MCF 10A (cell line): ENCODE data around the gene RAPGEF5. TPM values are rescaled to one million over a fixed set of nuclear protein-coding genes. Genes with fewer than 3 reads are reported as not detected.

ENCODE experiments used
- BruUV-seq: library from RNA; stranded (reverse); fragments of 400-500 nt; replicated peaks from 2 replicates; lab custom pipeline; 2021; lab: Mats Ljungman, UMichigan
- CTCF ChIA-PET: fragments of 300-600 bp; sonication (Branson Sonifier 250); formaldehyde crosslinking; extraction: SDS; loops from one replicate; lab custom pipeline; 2021; ENCODE audit warnings: antibody characterized with exemption, inconsistent platforms; lab: Yijun Ruan, JAX
- POLR2A ChIA-PET: fragments of 300-600, 350-650 bp; sonication (Branson Sonifier 250); formaldehyde crosslinking; extraction: SDS; loops from one replicate; lab custom pipeline; 2020; ENCODE audit warnings: antibody characterized with exemption, inconsistent platforms; lab: Yijun Ruan, JAX
- DNase-seq: peaks from one replicate; pipeline ENCODE4 v3.0.0-alpha.2; 2018; ENCODE audit not compliant: unreplicated experiment
- H3K27ac Mint-ChIP-seq: one replicate; pipeline ENCODE4 v1.8.0; 2022; ENCODE audit warnings: mild to moderate bottlenecking, low read depth, mixed read lengths; ENCODE audit not compliant: unreplicated experiment
- H3K27me3 Mint-ChIP-seq: one replicate; pipeline ENCODE4 v1.8.0; 2022; ENCODE audit warnings: mixed read lengths; ENCODE audit not compliant: insufficient read depth, unreplicated experiment
- H3K36me3 Mint-ChIP-seq: one replicate; pipeline ENCODE4 v1.8.0; 2022; ENCODE audit warnings: mild to moderate bottlenecking, moderate library complexity, mixed read lengths; ENCODE audit not compliant: insufficient read depth, unreplicated experiment
- H3K4me1 Mint-ChIP-seq: one replicate; pipeline ENCODE4 v1.8.0; 2022; ENCODE audit warnings: mixed read lengths; ENCODE audit not compliant: insufficient read depth, unreplicated experiment
- H3K4me3 Mint-ChIP-seq: one replicate; pipeline ENCODE4 v1.8.0; 2022; ENCODE audit warnings: mild to moderate bottlenecking, moderate library complexity, mixed read lengths; ENCODE audit not compliant: unreplicated experiment
- H3K9me3 Mint-ChIP-seq: one replicate; pipeline ENCODE4 v1.8.0; 2022; ENCODE audit warnings: mixed read lengths; ENCODE audit not compliant: unreplicated experiment
- intact Hi-C: fragments of 100-400 bp; cut with micrococcal nuclease; formaldehyde crosslinking; loops from 2 replicates; pipeline ENCODE4 v1.14.1; 2022
- total RNA-seq: library from RNA; stranded (reverse); gene quantifications from 2 replicates; pipeline ENCODE4 v1.2.3, GENCODE V29; 2022
- TF ChIP-seq, protein P1 (sequence below): fragments of 200-600 bp; IDR thresholded peaks from one replicate; pipeline ENCODE4 v1.8.0; 2022; ENCODE audit warnings: antibody characterized with exemption, mild to moderate bottlenecking; ENCODE audit not compliant: unreplicated experiment

RAPGEF5 gene
- total RNA-seq, 1 experiment from 2014 or later = 1.9 TPM

DNA sequence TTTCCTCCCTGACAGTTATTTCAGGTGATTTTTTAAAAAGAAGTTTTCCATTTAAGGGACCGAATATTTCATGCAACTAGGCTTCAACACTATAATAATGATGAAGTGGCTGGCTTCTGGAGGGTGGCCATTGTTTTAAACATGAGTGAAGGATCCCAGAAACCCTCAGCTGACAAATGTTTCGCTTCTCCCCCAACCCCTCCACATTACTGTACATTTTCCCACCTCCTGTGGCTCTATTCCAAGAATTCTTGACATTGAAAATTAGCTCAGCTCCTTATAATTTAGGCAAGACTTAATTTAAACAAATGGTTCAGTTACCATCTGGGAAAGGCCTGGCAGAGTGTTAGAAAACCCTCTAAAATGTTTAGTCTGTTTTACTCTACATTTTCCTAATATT, 281.4 kb downstream of the RAPGEF5 start:
- ChIA-PET POLR2A (interaction anchor here (0.7 kb wide), 1 partner anchor 292 kb away, joined by 4 read pairs; no protein-coding TSS in a partner anchor), CTCF (interaction anchor here (0.6 to 1.9 kb wide), 3 partner anchors 35 to 1124 kb away, joined by 3 to 8 read pairs (median 4); partner anchors contain the start of gene IL6)
- H3K9me3 Mint-ChIP-seq = no peaks in the 10 kb centered on the region
- peaks cover 30% of the 10 kb centered on the region for H3K27me3 Mint-ChIP-seq
- intact Hi-C loops = no loop called here
- no peak for DNase-seq
- H3K27ac Mint-ChIP-seq = no peak overlapping the region
- no TSS peak for BruUV-seq
- H3K4me1 Mint-ChIP-seq = no peaks in the 10 kb centered on the region
- no peaks in the 10 kb centered on the region for H3K36me3 Mint-ChIP-seq
- TF ChIP-seq, protein P1, sequence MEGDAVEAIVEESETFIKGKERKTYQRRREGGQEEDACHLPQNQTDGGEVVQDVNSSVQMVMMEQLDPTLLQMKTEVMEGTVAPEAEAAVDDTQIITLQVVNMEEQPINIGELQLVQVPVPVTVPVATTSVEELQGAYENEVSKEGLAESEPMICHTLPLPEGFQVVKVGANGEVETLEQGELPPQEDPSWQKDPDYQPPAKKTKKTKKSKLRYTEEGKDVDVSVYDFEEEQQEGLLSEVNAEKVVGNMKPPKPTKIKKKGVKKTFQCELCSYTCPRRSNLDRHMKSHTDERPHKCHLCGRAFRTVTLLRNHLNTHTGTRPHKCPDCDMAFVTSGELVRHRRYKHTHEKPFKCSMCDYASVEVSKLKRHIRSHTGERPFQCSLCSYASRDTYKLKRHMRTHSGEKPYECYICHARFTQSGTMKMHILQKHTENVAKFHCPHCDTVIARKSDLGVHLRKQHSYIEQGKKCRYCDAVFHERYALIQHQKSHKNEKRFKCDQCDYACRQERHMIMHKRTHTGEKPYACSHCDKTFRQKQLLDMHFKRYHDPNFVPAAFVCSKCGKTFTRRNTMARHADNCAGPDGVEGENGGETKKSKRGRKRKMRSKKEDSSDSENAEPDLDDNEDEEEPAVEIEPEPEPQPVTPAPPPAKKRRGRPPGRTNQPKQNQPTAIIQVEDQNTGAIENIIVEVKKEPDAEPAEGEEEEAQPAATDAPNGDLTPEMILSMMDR = no peak
- H3K4me3 Mint-ChIP-seq = no peak overlapping the region

DNA sequence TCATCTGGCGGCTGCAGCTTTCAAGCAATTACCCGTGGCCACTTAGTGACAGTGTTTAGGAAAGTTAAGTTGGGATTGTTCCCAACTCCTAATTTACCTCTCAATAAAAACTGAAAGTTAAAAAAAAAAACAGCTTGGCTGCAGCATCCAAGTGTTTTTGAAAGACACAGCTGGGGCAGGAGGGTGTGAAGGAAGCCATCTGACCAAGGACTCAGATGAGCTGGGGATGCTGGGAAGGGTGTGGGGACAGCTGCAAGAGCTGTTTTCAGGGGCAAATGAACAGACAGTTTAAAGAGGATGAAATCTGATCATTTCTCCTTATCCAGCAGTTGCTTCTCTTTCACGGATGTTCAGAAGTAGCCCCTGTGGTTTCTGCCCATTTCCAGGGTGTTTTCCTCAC, 282.1 kb downstream of the RAPGEF5 start:
- POLR2A ChIA-PET = no interaction called here
- H3K4me1 Mint-ChIP-seq = no peaks in the 10 kb centered on the region
- H3K9me3 Mint-ChIP-seq = no peaks in the 10 kb centered on the region

More for the DNA sequence above, 282.1 kb downstream of the RAPGEF5 start:
- H3K36me3 Mint-ChIP-seq = no peaks in the 10 kb centered on the region
- H3K27me3 Mint-ChIP-seq = peaks cover 25% of the 10 kb centered on the region
- no peak overlapping the region for H3K27ac Mint-ChIP-seq
- no TSS peak for BruUV-seq
- TF ChIP-seq, protein P1 = no peak
- intact Hi-C loops = no loop called here
- CTCF ChIA-PET = interaction anchor here (0.6 to 7.3 kb wide), 4 partner anchors 8 to 1124 kb away, joined by 4 to 42 read pairs (median 6); no protein-coding TSS in a partner anchor
- DNase-seq = no peak
- no peak overlapping the region for H3K4me3 Mint-ChIP-seq

Other genes starting within 250 kb of the RAPGEF5 start
- not detected in 2 replicates for gene STEAP1B, start 143.0 kb upstream of the RAPGEF5 start, total RNA-seq